ENCODE data around the gene BCL11A.

Gene BCL11A

DNA sequence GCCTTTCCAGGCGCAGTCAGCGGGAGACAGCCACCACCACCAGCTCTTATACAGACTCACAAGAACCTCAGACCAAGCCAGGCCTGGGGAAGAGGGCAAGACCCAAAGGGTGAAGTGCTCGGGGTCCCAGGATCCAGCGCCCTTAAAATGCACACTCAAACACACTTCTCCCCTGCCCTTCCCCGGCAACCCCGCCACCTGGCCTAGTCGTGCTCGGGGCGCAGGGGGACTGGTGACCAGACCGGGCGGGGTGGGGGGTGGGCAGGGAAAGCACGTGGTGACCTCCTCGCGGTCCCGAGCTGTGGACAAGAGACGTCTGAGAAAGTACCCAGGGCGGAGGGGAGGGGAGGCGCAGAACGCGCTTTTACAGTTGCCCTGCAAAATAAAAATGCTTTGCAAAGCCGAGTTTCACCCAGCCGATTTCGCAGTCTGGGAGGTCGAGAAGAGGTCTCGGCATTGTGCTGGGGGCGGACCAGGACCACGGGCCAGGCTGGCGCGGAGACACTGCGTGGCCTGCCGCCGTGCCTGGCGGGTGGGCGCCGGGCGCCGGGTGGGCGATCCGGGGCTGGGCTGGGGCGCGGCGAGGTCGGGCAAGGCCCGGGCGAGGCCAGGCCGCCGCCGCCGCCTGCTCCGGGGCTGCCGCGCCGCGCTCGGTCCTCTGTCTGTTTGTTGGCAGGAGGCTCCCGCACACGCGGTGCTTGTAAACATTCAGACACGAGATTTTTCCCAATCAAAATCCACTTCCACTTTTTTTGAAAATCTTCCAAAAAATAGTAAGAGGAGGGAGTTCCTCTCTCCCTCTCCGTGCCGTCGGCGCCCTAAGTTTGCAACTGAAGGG lies 2.0 kb downstream of the BCL11A start:
- TF ChIP-seq ZBTB7A (IDR thresholded peaks at IDR 0.05; ENCODE audit: low read depth) (0 out of 2 replicates have a peak, but pooled peaks have one; percentile 7), YY1 (IDR thresholded peaks at IDR 0.05; ENCODE audit: low read depth) (no peak), CREB1 (IDR thresholded peaks at IDR 0.05; ENCODE audit: low read depth) (no peak)

DNA sequence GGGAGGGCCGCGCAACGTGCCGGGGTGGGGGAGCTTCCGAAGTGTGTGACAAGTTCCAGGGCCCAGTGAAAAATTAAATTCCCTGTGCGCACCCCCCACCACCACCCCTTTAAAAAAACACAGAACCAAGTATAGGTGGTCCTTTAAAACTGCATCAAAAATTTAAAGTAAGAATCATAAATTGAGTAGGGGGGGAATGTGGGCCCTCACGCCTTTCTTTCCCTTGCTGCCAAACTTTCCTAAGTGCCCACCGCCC lies 2.5 kb downstream of the BCL11A start:
- TF ChIP-seq TCF12 (IDR thresholded peaks at IDR 0.05; ENCODE audit: low read depth) = no peak
- TF ChIP-seq ZBTB7A (IDR thresholded peaks at IDR 0.05; ENCODE audit: low read depth) = 0 out of 2 replicates have a peak, but pooled peaks have one; percentile 20

DNA sequence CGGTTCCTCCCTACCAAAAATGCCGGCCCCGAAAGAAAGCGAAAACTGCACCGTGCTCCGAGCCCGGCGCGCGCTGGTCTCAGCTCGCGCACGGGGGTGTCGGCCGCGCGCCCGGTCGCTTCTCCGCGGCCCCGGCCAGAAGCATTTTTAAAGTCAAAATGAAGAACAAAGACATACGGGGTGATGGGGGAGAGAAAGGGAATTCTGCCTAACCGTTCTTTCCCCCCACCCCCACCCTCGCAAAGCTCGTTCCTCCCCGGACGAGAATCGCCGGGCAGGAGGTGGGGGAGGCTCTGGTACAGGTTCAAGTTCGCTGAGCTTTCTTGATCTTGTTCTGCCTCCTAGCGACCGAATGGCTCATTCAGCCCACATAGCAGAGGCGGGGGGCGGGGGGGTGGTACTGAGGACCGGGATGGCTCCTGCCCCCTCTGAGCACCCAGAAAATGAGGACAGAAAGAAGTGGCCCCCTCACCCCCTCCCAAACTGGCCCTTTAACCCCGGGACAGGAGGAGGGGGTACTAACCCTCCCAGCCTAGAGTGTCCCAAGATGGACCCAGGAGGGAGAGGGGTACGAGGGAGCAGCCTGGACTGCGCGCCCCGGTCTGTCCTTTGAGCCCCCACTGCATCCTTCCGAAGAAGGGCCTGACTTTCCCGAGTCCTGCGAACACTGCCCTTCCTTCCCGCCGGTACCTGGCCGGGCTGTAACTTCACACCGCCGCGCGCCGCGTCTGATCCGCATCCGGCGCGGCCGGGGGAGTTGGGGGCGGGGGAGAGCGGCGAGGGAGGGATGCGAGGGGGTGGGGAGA lies 3.1 kb downstream of the BCL11A start:
- TF ChIP-seq NFIC (IDR thresholded peaks at IDR 0.05) (0 out of 2 replicates have a peak, but pooled peaks have one; percentile 5), EGR1 (IDR thresholded peaks at IDR 0.05) (no peak), TCF12 (IDR thresholded peaks at IDR 0.05; ENCODE audit: low read depth) (no peak), TAF1 (IDR thresholded peaks at IDR 0.05; ENCODE audit: low read depth) (no peak), RAD21 (IDR thresholded peaks at IDR 0.05; ENCODE audit: low read depth) (peak; percentile 70), CREB1 (IDR thresholded peaks at IDR 0.05; ENCODE audit: low read depth) (no peak), CEBPB (IDR thresholded peaks at IDR 0.05) (no peak), ZBTB7A (IDR thresholded peaks at IDR 0.05; ENCODE audit: low read depth) (peak; percentile 14; the same call in 1 of the 2 replicates), YY1 (IDR thresholded peaks at IDR 0.05; ENCODE audit: low read depth) (no peak), FOXM1 (IDR thresholded peaks at IDR 0.05; ENCODE audit: borderline replicate concordance, low read depth) (no peak)
- TF ChIP-seq, protein P1, sequence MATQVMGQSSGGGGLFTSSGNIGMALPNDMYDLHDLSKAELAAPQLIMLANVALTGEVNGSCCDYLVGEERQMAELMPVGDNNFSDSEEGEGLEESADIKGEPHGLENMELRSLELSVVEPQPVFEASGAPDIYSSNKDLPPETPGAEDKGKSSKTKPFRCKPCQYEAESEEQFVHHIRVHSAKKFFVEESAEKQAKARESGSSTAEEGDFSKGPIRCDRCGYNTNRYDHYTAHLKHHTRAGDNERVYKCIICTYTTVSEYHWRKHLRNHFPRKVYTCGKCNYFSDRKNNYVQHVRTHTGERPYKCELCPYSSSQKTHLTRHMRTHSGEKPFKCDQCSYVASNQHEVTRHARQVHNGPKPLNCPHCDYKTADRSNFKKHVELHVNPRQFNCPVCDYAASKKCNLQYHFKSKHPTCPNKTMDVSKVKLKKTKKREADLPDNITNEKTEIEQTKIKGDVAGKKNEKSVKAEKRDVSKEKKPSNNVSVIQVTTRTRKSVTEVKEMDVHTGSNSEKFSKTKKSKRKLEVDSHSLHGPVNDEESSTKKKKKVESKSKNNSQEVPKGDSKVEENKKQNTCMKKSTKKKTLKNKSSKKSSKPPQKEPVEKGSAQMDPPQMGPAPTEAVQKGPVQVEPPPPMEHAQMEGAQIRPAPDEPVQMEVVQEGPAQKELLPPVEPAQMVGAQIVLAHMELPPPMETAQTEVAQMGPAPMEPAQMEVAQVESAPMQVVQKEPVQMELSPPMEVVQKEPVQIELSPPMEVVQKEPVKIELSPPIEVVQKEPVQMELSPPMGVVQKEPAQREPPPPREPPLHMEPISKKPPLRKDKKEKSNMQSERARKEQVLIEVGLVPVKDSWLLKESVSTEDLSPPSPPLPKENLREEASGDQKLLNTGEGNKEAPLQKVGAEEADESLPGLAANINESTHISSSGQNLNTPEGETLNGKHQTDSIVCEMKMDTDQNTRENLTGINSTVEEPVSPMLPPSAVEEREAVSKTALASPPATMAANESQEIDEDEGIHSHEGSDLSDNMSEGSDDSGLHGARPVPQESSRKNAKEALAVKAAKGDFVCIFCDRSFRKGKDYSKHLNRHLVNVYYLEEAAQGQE (IDR thresholded peaks at IDR 0.05; ENCODE audit: low read depth) = no peak
- TF ChIP-seq, protein P2, sequence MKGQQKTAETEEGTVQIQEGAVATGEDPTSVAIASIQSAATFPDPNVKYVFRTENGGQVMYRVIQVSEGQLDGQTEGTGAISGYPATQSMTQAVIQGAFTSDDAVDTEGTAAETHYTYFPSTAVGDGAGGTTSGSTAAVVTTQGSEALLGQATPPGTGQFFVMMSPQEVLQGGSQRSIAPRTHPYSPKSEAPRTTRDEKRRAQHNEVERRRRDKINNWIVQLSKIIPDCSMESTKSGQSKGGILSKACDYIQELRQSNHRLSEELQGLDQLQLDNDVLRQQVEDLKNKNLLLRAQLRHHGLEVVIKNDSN (IDR thresholded peaks at IDR 0.05) = no peak
- TF ChIP-seq, protein P3, sequence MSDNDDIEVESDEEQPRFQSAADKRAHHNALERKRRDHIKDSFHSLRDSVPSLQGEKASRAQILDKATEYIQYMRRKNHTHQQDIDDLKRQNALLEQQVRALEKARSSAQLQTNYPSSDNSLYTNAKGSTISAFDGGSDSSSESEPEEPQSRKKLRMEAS (IDR thresholded peaks at IDR 0.05) = no peak

DNA sequence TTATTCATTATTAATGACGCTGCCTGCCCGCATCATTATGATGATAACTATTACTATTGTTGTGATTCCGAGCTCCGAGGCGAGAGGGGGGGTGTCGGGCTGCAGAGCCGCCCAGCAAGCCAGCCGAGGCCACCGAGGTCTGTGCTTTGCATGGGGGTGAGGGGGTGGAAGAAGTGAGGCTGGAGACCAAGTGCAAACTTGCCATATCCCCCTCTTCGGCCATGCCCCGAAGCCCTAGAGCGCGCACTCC lies 3.6 kb downstream of the BCL11A start:
- TF ChIP-seq CREB1 (IDR thresholded peaks at IDR 0.05; ENCODE audit: low read depth) (no peak), ZBTB7A (IDR thresholded peaks at IDR 0.05; ENCODE audit: low read depth) (no peak), NFIC (IDR thresholded peaks at IDR 0.05) (no peak), TCF12 (IDR thresholded peaks at IDR 0.05; ENCODE audit: low read depth) (no peak), TEAD4 (IDR thresholded peaks at IDR 0.05) (no peak), EGR1 (IDR thresholded peaks at IDR 0.05) (no peak), CEBPB (IDR thresholded peaks at IDR 0.05) (no peak)
- TF ChIP-seq, protein P3 (IDR thresholded peaks at IDR 0.05) = no peak

DNA sequence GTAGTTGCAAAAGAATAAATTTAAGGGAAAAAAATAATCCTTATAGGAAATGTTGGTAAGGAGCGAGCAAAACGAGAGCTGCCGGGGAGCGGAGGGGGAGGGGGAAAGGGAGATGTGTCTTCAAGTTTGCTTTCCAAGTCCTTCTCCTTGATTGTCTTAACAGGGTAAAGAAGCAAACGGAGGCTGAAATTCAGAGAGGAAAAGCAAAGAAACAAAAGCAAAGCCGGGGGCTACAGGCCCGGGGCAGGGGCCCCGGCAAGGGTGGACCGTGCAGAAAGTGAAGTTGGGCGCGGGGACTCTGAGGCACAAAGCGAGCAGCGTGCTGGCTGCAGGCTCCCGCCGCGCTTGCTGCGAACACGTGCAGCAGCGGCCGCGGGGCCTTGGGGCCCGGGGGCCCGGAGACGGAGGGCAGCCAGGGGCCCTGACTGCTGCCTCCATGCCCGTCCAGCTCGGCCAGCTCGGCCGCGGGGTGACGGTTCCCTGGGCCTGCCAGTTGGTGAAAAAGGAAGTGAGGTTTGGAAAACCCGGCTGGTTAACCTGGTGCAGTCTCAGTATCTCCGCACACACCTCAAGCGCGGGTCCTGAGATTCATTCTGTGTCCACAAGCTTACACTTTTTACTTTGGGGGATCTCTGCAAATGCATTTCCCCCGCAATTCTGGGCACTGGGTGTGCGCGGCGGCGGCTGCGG lies 4.1 kb downstream of the BCL11A start:
- TF ChIP-seq, protein P1 (IDR thresholded peaks at IDR 0.05; ENCODE audit: low read depth) = no peak
- TF ChIP-seq CREB1 (IDR thresholded peaks at IDR 0.05; ENCODE audit: low read depth) (no peak), TCF12 (IDR thresholded peaks at IDR 0.05; ENCODE audit: low read depth) (no peak), ZBTB7A (IDR thresholded peaks at IDR 0.05; ENCODE audit: low read depth) (no peak), YY1 (IDR thresholded peaks at IDR 0.05; ENCODE audit: low read depth) (no peak), RAD21 (IDR thresholded peaks at IDR 0.05; ENCODE audit: low read depth) (no peak), TAF1 (IDR thresholded peaks at IDR 0.05; ENCODE audit: low read depth) (no peak), FOXM1 (IDR thresholded peaks at IDR 0.05; ENCODE audit: borderline replicate concordance, low read depth) (no peak), CEBPB (IDR thresholded peaks at IDR 0.05) (no peak), NFIC (IDR thresholded peaks at IDR 0.05) (no peak), EP300 (IDR thresholded peaks at IDR 0.05; ENCODE audit: borderline replicate concordance) (no peak), TEAD4 (IDR thresholded peaks at IDR 0.05) (no peak), EGR1 (IDR thresholded peaks at IDR 0.05) (no peak)
- TF ChIP-seq, protein P3 (IDR thresholded peaks at IDR 0.05) = no peak
- TF ChIP-seq, protein P2 (IDR thresholded peaks at IDR 0.05) = no peak

Measured in Ishikawa (cell line).